ENCODE measurements around the gene RNU6-1.

GRCh38 chr15:67859331-67859946, 19.6 kb upstream of the RNU6-1 start:
- TF ChIP-seq CTCF (IDR thresholded peaks at IDR 0.05) (no peak), POLR2A (IDR thresholded peaks at IDR 0.05) (no peak)

Measured in breast epithelium (tissue), 3 donors.